K562 (cell line): ENCODE measurements around the gene LRRC27.
"Not testable (repeated sequence)": the region's sequence is repeated elsewhere in the genome, so short reads cannot be mapped to it uniquely, and the experiment has no call there.

Experiments
- ARID3B ChIP-seq: fragments of 250-450 bp; sonication (Bioruptor Pico); IDR thresholded peaks from 2 replicates; pipeline ENCODE4 v1.4.0; 2020; ENCODE audit warnings: borderline replicate concordance
- NR2C2 ChIP-seq, 2 experiments: fragments of 200-800 bp in 1 of 2; sonication (Bioruptor generic) in 1 of 2; sonication (generic) in 1 of 2; formaldehyde crosslinking in 1 of 2; IDR thresholded peaks; 2 replicates each; pipeline versions ENCODE4 v1.6.1 to v1.8.0; 2016 to 2022; ENCODE audit warnings: mild to moderate bottlenecking in 1 of 2, missing compliant biosample characterization in 1 of 2, missing genetic modification characterization in 1 of 2, missing genetic modification reagents in 1 of 2
- PKNOX1 ChIP-seq: fragments of 450-650 bp; IDR thresholded peaks from 2 replicates; pipeline ENCODE4 v1.6.1; 2016
- REST ChIP-seq, 2 experiments: fragments of 450-650 bp; formaldehyde crosslinking in 1 of 2; IDR thresholded peaks; 2 replicates each; pipeline versions ENCODE4 v1.4.0 to v1.6.1; 2014 to 2020; ENCODE audit warnings: mild to moderate bottlenecking in 2 of 2, borderline replicate concordance in 1 of 2, low read depth in 1 of 2
- RFX5 ChIP-seq: IDR thresholded peaks from 2 replicates; pipeline ENCODE4 v1.6.1; 2011; ENCODE audit warnings: low read depth, mild to moderate bottlenecking, improper control_type of control experiment, low read length
- SMC3 ChIP-seq: conservative IDR thresholded peaks from 2 replicates; pipeline ENCODE4 v1.6.1; 2011; ENCODE audit warnings: low read depth, low read length, improper control_type of control experiment; ENCODE audit not compliant: insufficient read depth
- SNAPC5 ChIP-seq: fragments of 250-450 bp; sonication (Bioruptor Pico); IDR thresholded peaks from 2 replicates; pipeline ENCODE4 v1.8.0; 2021; ENCODE audit warnings: moderate library complexity, mild to moderate bottlenecking, inconsistent platforms
- TSHZ1 ChIP-seq: fragments of 250-450 bp; sonication (Bioruptor Pico); IDR thresholded peaks from 2 replicates; pipeline ENCODE4 v1.4.0; 2020; ENCODE audit warnings: mild to moderate bottlenecking, moderate library complexity
- USF2 ChIP-seq: sonication (generic); formaldehyde crosslinking; IDR thresholded peaks from 2 replicates; pipeline ENCODE4 v1.5.0; 2020; ENCODE audit warnings: missing genetic modification reagents
- ZNF518B ChIP-seq: fragments of 250-450 bp; sonication (Bioruptor Pico); IDR thresholded peaks from 2 replicates; pipeline ENCODE4 v1.5.0; 2021; ENCODE audit warnings: mild to moderate bottlenecking, moderate library complexity
- ZNF551 ChIP-seq: fragments of 250-450 bp; sonication (Bioruptor Pico); IDR thresholded peaks from 2 replicates; pipeline ENCODE4 v1.5.0; 2021; ENCODE audit warnings: mild to moderate bottlenecking, moderate library complexity

GRCh38 chr10:132386896-132387295 is 54.9 kb downstream of the LRRC27 start:
- TF ChIP-seq TSHZ1 (CRISPR knock-in tag); REST (IDR thresholded peaks at IDR 0.05; ENCODE audit: borderline replicate concordance); REST (CRISPR knock-in tag; IDR thresholded peaks at IDR 0.05; ENCODE audit: low read depth); ZNF518B (CRISPR knock-in tag); ARID3B (CRISPR knock-in tag); NR2C2 (CRISPR knock-in tag; IDR thresholded peaks at IDR 0.05); NR2C2 (tag; IDR thresholded peaks at IDR 0.05); ZNF551 (CRISPR knock-in tag); SNAPC5; USF2 (CRISPR knock-in tag); SMC3; PKNOX1; RFX5: not testable (repeated sequence)
